Hepatocyte (in vitro differentiated cells): ENCODE results near the gene ACTR6. TPM values are rescaled to one million over a fixed set of nuclear protein-coding genes. Genes with fewer than 3 reads are reported as not detected.

Source experiments
- DNase-seq: peaks from one replicate; pipeline ENCODE4 v3.0.0-alpha.2; 2016; ENCODE audit warnings: low spot score
- H2AFZ ChIP-seq: fragments of 200-600 bp; sonication (generic); 2 replicates; pipeline ENCODE4 v1.6.0; 2016; ENCODE audit warnings: antibody characterized with exemption, mild to moderate bottlenecking
- H3K27ac ChIP-seq: fragments of 200-600 bp; sonication (generic); 2 replicates; pipeline ENCODE4 v1.5.1; 2016; ENCODE audit warnings: mild to moderate bottlenecking
- H3K27me3 ChIP-seq: fragments of 200-600 bp; sonication (generic); 2 replicates; pipeline ENCODE4 v1.6.1; 2016
- H3K36me3 ChIP-seq: fragments of 200-600 bp; sonication (generic); replicated peaks from 2 replicates; pipeline ENCODE4 v1.5.1; 2016; ENCODE audit warnings: low read depth; ENCODE audit not compliant: insufficient read depth
- H3K4me1 ChIP-seq: fragments of 200-600 bp; sonication (generic); 2 replicates; pipeline ENCODE4 v1.5.1; 2016; ENCODE audit warnings: mild to moderate bottlenecking, moderate library complexity; ENCODE audit not compliant: insufficient read depth
- H3K4me2 ChIP-seq: fragments of 200-600 bp; sonication (generic); 2 replicates; pipeline ENCODE4 v1.6.0; 2016
- H3K4me3 ChIP-seq: fragments of 200-600 bp; sonication (generic); 2 replicates; pipeline ENCODE4 v1.5.1; 2016; ENCODE audit warnings: mild to moderate bottlenecking
- H3K79me2 ChIP-seq: fragments of 200-600 bp; sonication (generic); 2 replicates; pipeline ENCODE4 v1.6.0; 2017; ENCODE audit warnings: mild to moderate bottlenecking
- H3K9me2 ChIP-seq: fragments of 200-600 bp; sonication (generic); replicated peaks from 2 replicates; pipeline ENCODE4 v1.6.0; 2017; ENCODE audit warnings: mild to moderate bottlenecking; ENCODE audit not compliant: insufficient read depth
- H3K9me3 ChIP-seq: fragments of 200-600 bp; sonication (generic); 2 replicates; pipeline ENCODE4 v1.5.1; 2016; ENCODE audit warnings: low read depth, mild to moderate bottlenecking
- H4K20me1 ChIP-seq: fragments of 200-600 bp; sonication (generic); 2 replicates; pipeline ENCODE4 v1.6.0; 2016; ENCODE audit warnings: mild to moderate bottlenecking; ENCODE audit not compliant: insufficient read depth, poor library complexity, severe bottlenecking
- CTCF ChIP-seq: fragments of 200-600 bp; sonication (generic); IDR thresholded peaks from 2 replicates; pipeline ENCODE4 v1.5.1; 2016; ENCODE audit warnings: antibody characterized with exemption, mild to moderate bottlenecking; ENCODE audit not compliant: poor library complexity
- EZH2 ChIP-seq: fragments of 200-600 bp; sonication (generic); IDR thresholded peaks from 2 replicates; pipeline ENCODE4 v1.6.1; 2016; ENCODE audit warnings: antibody characterized with exemption, mild to moderate bottlenecking, borderline replicate concordance
- EZH2phosphoT487 ChIP-seq: fragments of 200-600 bp; sonication (generic); IDR thresholded peaks from one replicate; pipeline ENCODE4 v1.6.1; 2018; ENCODE audit warnings: antibody characterized with exemption, mild to moderate bottlenecking, low read depth, moderate library complexity; ENCODE audit not compliant: unreplicated experiment, severe bottlenecking
- WGBS: methylation state at CpG from one replicate; pipeline ENCODE4 v1.1.6; 2016; ENCODE audit warnings: low lambda C conversion rate; ENCODE audit errors: missing lambda C conversion rate; 5-methylcytosine and 5-hydroxymethylcytosine counted together
- polyA plus RNA-seq: library from polyadenylated mRNA; unstranded; fragments of >200 nt; fragmentation: Nextera tagmentation; extraction: Ambion mirVana; gene quantifications from 2 replicates; pipeline ENCODE4 v1.2.1, GENCODE V29; 2016
- total RNA-seq: library from RNA; depleted of rRNA; stranded (reverse); fragments of >200 nt; gene quantifications from 2 replicates; pipeline ENCODE4 v1.2.3, GENCODE V29; 2014

ACTR6 gene
- total and polyA plus RNA-seq, 2 experiments from 2014 or later: 18.0 to 38.0 TPM

GRCh38 chr12:100154474-100155247 is 46.0 kb upstream of the ACTR6 start:
- no peak overlapping the region for H3K4me3 ChIP-seq
- H4K20me1 ChIP-seq: no peaks in the 10 kb centered on the region
- no peaks in the 10 kb centered on the region for H3K4me1 ChIP-seq
- TF ChIP-seq EZH2phosphoT487 (no peak), CTCF (peak; percentile 60), EZH2 (no peak)
- H3K9me2 ChIP-seq: no peaks in the 10 kb centered on the region
- H3K27ac ChIP-seq: no peak overlapping the region
- H3K4me2 ChIP-seq: no peak overlapping the region
- H3K36me3 ChIP-seq: no peaks in the 10 kb centered on the region
- peak; percentile 67 for DNase-seq
- no peaks in the 10 kb centered on the region for H3K79me2 ChIP-seq
- H3K9me3 ChIP-seq: no peaks in the 10 kb centered on the region
- H2AFZ ChIP-seq: no peak overlapping the region
- no peaks in the 10 kb centered on the region for H3K27me3 ChIP-seq
- 73% methylated on average over 15 of the region's 15 CpGs for WGBS

- no peaks in the 10 kb centered on the region for H3K79me2 ChIP-seq
- H3K9me3 ChIP-seq: no peaks in the 10 kb centered on the region
- 70% methylated on average over 9 of the region's 11 CpGs for WGBS
Observed at GRCh38 chr12:100156731-100157426, 43.7 kb upstream of the ACTR6 start.

GRCh38 chr12:100157427-100157821 is 43.2 kb upstream of the ACTR6 start:
- no peak for DNase-seq
- no peaks in the 10 kb centered on the region for H3K27me3 ChIP-seq
- H3K4me3 ChIP-seq: no peak overlapping the region
- H3K27ac ChIP-seq: no peak overlapping the region
- H3K79me2 ChIP-seq: no peaks in the 10 kb centered on the region
- H4K20me1 ChIP-seq: no peaks in the 10 kb centered on the region
- H3K4me1 ChIP-seq: no peaks in the 10 kb centered on the region
- no peaks in the 10 kb centered on the region for H3K36me3 ChIP-seq
- no peak for TF ChIP-seq EZH2phosphoT487
- no peak for TF ChIP-seq EZH2
- no peak for TF ChIP-seq CTCF
- no peak overlapping the region for H2AFZ ChIP-seq
- no peak overlapping the region for H3K4me2 ChIP-seq
- H3K9me3 ChIP-seq: no peaks in the 10 kb centered on the region
- 96% methylated on average over 8 of the region's 8 CpGs for WGBS
- H3K9me2 ChIP-seq: no peaks in the 10 kb centered on the region

More at GRCh38 chr12:100156731-100157426, 43.7 kb upstream of the ACTR6 start:
- no peak for DNase-seq
- Histone ChIP-seq H3K27ac (no peak overlapping the region), H3K36me3 (no peaks in the 10 kb centered on the region), H3K27me3 (no peaks in the 10 kb centered on the region), H2AFZ (no peak overlapping the region), H3K4me3 (no peak overlapping the region), H3K9me2 (no peaks in the 10 kb centered on the region), H3K4me1 (no peaks in the 10 kb centered on the region), H4K20me1 (no peaks in the 10 kb centered on the region), H3K4me2 (no peak overlapping the region)
- no peak for TF ChIP-seq EZH2phosphoT487
- no peak for TF ChIP-seq CTCF
- TF ChIP-seq EZH2: no peak
